Endothelial cell (in vitro differentiated cells): ENCODE measurements around the gene DGKB. TPM values are rescaled to one million over a fixed set of nuclear protein-coding genes. Genes with fewer than 3 reads are reported as not detected.
"Not testable (repeated sequence)": the region's sequence is repeated elsewhere in the genome, so short reads cannot be mapped to it uniquely, and the experiment has no call there.

Experiments used
- DNase-seq: peaks from one replicate; pipeline ENCODE4 v3.0.0; 2021; ENCODE audit warnings: low spot score
- H3K27ac Mint-ChIP-seq: one replicate; pipeline ENCODE4 v1.8.0; 2021; ENCODE audit warnings: mixed read lengths, inconsistent platforms; ENCODE audit not compliant: unreplicated experiment
- H3K27me3 Mint-ChIP-seq: one replicate; pipeline ENCODE4 v1.8.0; 2021; ENCODE audit warnings: mild to moderate bottlenecking, moderate library complexity, mixed read lengths, inconsistent platforms; ENCODE audit not compliant: unreplicated experiment
- H3K36me3 Mint-ChIP-seq: one replicate; pipeline ENCODE4 v1.8.0; 2021; ENCODE audit warnings: mild to moderate bottlenecking, low read depth, mixed read lengths, inconsistent platforms; ENCODE audit not compliant: unreplicated experiment
- H3K4me1 Mint-ChIP-seq: one replicate; pipeline ENCODE4 v1.8.0; 2021; ENCODE audit warnings: mild to moderate bottlenecking, mixed read lengths, inconsistent platforms; ENCODE audit not compliant: unreplicated experiment
- H3K4me3 Mint-ChIP-seq: one replicate; pipeline ENCODE4 v1.8.0; 2021; ENCODE audit warnings: mild to moderate bottlenecking, mixed read lengths, inconsistent platforms; ENCODE audit not compliant: unreplicated experiment
- H3K9me3 Mint-ChIP-seq: one replicate; pipeline ENCODE4 v1.8.0; 2021; ENCODE audit warnings: mixed read lengths, inconsistent platforms; ENCODE audit not compliant: unreplicated experiment
- total RNA-seq: library from RNA; stranded (reverse); fragmentation: NEBNext Ultra II Directional; extraction: Animal tissue kit (Norgen Biotek cat#: 25700); gene quantifications from one replicate; pipeline ENCODE4 v1.2.1, GENCODE V29; 2021; ENCODE audit not compliant: unreplicated experiment
- TF ChIP-seq, protein P1 (sequence below): fragments of 200-600 bp; sonication (generic); IDR thresholded peaks from one replicate; pipeline ENCODE4 v1.5.0; 2021; ENCODE audit warnings: antibody characterized with exemption; ENCODE audit not compliant: unreplicated experiment

Gene DGKB
- total RNA-seq, 1 donor from 2014 or later: 0.46 TPM

- H3K9me3 Mint-ChIP-seq: no peaks in the 10 kb centered on the region
- TF ChIP-seq, protein P1, sequence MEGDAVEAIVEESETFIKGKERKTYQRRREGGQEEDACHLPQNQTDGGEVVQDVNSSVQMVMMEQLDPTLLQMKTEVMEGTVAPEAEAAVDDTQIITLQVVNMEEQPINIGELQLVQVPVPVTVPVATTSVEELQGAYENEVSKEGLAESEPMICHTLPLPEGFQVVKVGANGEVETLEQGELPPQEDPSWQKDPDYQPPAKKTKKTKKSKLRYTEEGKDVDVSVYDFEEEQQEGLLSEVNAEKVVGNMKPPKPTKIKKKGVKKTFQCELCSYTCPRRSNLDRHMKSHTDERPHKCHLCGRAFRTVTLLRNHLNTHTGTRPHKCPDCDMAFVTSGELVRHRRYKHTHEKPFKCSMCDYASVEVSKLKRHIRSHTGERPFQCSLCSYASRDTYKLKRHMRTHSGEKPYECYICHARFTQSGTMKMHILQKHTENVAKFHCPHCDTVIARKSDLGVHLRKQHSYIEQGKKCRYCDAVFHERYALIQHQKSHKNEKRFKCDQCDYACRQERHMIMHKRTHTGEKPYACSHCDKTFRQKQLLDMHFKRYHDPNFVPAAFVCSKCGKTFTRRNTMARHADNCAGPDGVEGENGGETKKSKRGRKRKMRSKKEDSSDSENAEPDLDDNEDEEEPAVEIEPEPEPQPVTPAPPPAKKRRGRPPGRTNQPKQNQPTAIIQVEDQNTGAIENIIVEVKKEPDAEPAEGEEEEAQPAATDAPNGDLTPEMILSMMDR: no peak
- no peaks in the 10 kb centered on the region for H3K36me3 Mint-ChIP-seq
- DNase-seq: no peak
- H3K4me1 Mint-ChIP-seq: no peaks in the 10 kb centered on the region
- no peak overlapping the region for H3K4me3 Mint-ChIP-seq
- no peaks in the 10 kb centered on the region for H3K27me3 Mint-ChIP-seq
- no peak overlapping the region for H3K27ac Mint-ChIP-seq
Observed at GRCh38 chr7:14487701-14488395, 414.7 kb downstream of the DGKB start.

DNA sequence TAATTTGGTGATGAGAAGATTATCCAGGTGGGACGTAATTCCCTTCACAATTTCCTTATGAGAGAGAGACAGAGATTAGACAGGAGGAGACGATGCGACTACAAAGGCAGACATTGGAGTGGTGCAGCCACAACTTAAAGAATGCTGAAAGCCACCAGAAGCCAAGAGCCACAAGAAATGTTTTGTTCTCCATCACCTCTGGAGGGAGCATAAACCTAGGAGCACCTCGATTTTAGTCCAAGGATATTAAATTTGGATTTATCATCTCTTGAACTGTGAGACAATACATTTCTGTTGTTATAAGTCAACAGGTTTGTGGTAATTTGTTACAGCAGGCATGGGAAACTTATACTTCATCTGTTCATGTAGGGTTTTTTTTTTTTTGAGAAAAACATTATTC, 418.9 kb downstream of the DGKB start:
- DNase-seq: no peak
- Mint-ChIP-seq H3K9me3 (no peaks in the 10 kb centered on the region), H3K4me1 (no peaks in the 10 kb centered on the region), H3K27ac (no peak overlapping the region), H3K27me3 (no peaks in the 10 kb centered on the region), H3K4me3 (no peak overlapping the region), H3K36me3 (no peaks in the 10 kb centered on the region)
- TF ChIP-seq, protein P1: no peak

DNA sequence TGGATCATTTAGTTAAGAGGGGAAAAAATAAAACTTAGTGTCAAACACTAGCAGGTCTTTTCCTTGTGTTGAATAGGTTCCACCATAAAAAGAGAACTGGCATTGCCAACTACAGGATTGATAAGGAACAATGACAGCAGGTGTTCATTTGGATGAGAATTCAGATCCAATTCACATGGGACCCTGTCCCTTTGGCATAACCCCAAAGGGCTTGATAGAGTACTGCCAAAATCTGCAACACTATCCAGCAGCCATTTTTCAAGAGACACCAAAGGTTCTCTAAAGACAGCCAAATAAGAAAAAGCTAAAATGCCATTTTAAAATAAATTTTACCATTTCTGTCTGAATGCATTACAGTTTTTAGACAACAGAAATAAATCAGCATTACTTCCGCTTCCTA, 422.3 kb downstream of the DGKB start:
- Mint-ChIP-seq H3K27me3 (no peaks in the 10 kb centered on the region), H3K36me3 (no peaks in the 10 kb centered on the region), H3K9me3 (no peaks in the 10 kb centered on the region), H3K27ac (no peak overlapping the region), H3K4me3 (no peak overlapping the region), H3K4me1 (no peaks in the 10 kb centered on the region)
- TF ChIP-seq, protein P1: no peak
- DNase-seq: no peak

DNA sequence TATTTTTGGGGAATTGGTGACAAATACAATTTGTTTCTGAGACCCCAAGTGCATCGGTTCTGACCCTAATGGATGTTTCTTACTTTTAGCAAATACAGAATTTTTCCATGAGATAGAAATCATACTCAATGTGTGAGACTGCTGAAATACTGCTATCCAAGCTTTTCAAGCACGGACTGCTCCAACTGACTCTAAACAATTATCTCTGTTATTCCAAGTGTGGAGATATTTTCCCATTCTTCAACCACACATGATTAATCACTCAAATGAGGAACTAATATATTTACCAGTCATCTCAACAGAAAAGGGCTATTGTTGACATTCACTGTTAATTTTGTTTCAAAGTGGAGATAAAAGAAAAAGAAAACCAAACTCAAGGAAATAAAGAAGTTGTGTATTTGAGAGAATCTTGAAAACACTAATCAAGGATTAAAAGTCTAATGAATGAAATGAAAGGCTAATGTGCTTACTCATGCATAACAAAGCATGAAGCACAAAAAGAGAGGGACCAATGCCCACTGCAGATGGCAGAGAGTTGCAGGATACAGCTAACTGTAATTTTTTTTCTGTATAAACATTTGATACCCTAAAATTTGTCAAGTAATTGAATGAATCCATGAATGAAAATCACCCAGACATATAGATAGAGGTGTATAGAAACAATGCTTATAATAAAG, 423.6 kb downstream of the DGKB start:
- TF ChIP-seq, protein P1: no peak

GRCh38 chr7:14461716-14462115, 440.8 kb downstream of the DGKB start:
- H3K9me3 Mint-ChIP-seq, H3K4me3 Mint-ChIP-seq, DNase-seq, H3K4me1 Mint-ChIP-seq, H3K36me3 Mint-ChIP-seq, H3K27me3 Mint-ChIP-seq, H3K27ac Mint-ChIP-seq: not testable (repeated sequence)

More for the DNA sequence above, 423.6 kb downstream of the DGKB start:
- Mint-ChIP-seq H3K4me1 (no peaks in the 10 kb centered on the region), H3K36me3 (no peaks in the 10 kb centered on the region), H3K9me3 (peaks cover 4% of the 10 kb centered on the region), H3K27me3 (peaks cover 1% of the 10 kb centered on the region), H3K4me3 (no peak overlapping the region), H3K27ac (no peak overlapping the region)
- DNase-seq: no peak

- not testable (repeated sequence) for H3K27me3 Mint-ChIP-seq, H3K27ac Mint-ChIP-seq, H3K36me3 Mint-ChIP-seq, H3K9me3 Mint-ChIP-seq, H3K4me3 Mint-ChIP-seq, H3K4me1 Mint-ChIP-seq, DNase-seq
Observed at GRCh38 chr7:14458846-14459245, 443.7 kb downstream of the DGKB start.
